D341Med (cell line): ENCODE data around the gene CYP2R1.

Experiments used
- DNase-seq: peaks from one replicate; pipeline ENCODE4 v3.0.0; 2012; ENCODE audit warnings: low spot score

CYP2R1 gene, protein sequence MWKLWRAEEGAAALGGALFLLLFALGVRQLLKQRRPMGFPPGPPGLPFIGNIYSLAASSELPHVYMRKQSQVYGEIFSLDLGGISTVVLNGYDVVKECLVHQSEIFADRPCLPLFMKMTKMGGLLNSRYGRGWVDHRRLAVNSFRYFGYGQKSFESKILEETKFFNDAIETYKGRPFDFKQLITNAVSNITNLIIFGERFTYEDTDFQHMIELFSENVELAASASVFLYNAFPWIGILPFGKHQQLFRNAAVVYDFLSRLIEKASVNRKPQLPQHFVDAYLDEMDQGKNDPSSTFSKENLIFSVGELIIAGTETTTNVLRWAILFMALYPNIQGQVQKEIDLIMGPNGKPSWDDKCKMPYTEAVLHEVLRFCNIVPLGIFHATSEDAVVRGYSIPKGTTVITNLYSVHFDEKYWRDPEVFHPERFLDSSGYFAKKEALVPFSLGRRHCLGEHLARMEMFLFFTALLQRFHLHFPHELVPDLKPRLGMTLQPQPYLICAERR

DNA sequence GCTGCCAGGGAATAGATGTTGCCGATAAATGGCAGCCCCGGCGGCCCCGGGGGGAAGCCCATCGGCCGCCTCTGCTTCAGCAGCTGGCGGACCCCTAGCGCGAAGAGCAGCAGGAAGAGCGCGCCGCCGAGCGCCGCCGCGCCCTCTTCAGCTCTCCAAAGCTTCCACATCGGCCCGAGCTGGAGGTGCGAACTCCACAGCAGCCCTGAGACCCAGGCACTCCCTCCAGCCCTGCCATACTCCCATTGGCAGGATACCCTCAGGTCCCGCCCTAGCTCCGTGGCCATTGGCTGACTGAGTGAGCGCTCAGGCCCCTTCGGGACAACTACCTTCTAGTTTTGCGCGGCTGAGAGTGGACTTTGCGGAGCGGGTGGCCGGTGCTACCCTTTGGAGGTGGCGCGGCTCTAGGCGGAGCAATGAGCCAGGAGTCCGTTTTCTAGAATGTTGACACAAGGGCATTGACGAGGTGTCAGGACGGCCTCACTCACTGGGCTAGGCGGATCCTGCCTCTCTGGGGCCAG lies at the start of gene CYP2R1:
TSS of gene CYP2R1 (minus strand) at position 196 of the 521 bp plus-strand sequence. CDS start at position 170, 26 bp downstream.
- DNase-seq = peak; percentile 96

DNA sequence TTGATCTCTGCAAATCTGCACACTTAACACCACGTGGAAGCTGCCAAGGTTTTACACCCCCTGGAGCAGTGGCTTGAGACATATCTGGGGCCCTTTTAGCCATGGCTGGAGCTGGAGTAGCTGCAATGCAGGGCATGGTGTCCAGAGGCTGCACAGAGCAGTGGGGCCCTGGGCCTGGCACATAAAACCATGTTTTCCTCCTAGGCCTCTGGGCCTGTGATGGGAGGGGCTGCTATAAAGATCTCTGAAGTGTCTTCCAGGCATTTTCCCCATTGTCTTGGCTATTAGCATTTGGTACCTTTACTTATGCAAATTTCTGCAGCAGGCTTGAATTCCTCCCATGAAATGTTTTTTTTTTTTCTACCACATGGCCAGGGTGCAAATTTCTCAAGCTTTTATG lies 46.9 kb upstream of the CYP2R1 start:
- no peak for DNase-seq

DNA sequence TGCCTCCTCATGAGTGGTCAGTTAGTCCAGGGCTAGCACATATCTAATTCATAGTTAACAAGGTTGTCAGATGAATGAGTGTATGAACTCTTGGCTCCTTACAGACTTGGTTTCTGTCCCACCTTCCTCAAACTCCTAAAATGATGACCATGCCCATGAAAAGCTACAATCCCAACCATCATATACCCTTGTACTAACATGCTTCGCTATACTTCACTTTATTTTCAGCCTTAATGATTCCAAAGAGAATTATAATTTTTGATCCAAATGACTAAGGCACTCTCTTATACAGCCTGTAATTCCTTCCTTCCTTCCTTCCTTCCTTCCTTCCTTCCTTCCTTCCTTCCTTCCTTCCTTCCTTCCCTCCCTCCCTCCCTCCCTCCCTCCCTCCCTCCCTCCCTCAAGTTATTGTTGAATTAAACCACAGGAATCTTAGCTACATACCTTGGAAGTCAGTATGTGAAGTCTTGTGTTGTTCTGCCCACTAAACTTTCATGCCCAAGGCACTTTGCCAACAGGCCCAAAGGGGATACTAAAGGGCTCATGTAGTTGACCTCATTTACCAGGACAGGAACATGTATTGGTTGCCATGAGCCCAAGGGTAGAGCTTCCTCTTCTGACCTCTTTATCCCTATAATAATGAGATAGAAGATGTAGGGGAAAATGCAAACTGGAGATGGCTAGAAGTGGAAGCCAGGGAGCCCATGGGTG lies 42.8 kb upstream of the CYP2R1 start:
- no peak for DNase-seq

DNA sequence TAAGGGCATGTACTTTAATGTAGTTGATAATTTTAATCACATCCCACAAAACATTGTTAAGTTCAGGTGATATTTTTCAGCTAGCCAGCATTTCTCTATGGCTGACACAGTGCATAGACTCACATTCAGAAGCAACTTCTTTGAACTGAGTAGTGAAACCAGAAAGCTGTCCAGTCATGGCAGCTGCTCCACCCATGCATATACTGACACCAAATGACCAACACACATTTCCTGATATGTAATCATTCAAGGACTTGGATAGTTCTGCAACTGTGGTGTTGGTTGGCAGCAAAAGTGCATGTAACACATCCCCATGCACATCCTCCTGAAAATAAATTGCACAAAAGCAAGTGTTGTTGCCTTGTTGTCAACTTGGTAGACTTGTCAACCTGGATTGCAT lies 40.4 kb upstream of the CYP2R1 start:
- DNase-seq = no peak

DNA sequence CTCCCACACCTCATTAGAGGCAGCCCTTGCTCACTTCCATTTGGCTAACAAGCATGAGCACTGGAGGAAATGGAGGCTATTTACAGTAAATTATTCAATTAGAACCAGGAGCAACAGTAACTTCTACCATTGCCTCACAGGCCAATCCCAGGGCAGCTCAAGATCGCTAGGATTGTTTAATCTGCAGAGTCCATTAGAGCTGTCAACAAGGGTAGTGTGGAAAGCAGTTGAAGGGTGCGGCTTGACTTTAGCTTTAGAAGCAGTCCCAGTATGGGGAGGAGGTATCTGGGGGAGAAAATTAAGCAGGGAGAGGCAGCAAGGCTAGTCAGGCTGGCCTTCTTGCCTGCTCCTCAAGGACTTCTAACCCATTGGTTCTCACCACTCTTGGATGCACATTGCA lies 38.3 kb upstream of the CYP2R1 start:
- DNase-seq = no peak

DNA sequence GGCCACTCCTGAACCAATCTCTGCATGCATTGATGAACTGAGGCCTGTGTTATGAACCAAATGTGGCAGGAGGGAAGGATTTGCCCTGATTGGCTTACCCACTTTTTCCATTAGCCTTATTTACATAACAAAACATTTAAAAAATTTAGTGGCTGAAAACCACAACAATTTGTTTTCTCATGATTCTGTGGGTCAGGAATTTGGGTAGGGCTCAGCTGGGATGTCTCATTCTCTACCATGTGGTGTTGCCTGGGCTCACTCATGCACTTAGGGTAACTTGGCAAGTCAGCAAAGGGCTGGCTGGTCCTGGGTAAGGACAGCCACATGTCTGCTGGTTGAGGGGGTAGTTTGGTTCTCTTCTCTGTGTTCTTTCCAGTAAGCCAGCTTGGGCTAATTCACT lies 35.1 kb upstream of the CYP2R1 start:
- no peak for DNase-seq

DNA sequence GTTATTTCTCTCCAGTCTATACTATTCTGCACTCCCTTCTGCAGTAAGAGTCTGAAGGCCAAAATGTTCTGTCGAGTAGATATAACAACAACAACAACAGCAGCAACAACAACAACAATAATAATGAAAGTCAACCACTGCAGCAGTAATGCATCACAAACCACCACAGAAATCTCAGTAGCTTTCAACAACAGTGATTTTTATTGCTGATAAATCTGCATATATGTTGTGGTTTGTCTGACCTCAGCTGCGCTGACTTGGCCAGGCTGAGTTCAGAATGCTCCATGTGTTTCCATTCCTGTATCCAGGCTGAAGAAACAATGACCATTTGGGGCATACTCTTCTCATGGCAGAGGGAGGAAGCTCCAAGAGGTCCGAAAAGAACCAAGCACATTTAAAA lies 32.3 kb upstream of the CYP2R1 start:
- DNase-seq = no peak

DNA sequence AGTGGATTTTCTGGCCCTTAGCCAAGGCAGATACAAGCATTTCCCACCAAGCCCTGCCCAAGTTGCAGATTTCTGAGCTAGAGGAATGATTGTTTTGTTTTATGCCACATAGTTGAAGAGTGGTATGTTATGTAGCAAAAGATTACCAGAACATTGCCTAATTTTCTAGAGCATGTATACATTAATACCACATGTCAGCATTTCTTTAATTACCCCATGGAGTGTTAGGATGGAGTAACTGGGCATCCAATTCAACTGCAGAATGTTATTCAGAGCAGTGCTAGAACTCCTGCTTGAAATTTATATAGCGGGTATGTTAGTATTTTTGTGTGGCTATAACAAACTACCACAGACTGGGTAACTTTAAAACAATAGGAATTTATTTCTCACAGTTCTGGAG lies 24.4 kb upstream of the CYP2R1 start:
- DNase-seq = no peak

DNA sequence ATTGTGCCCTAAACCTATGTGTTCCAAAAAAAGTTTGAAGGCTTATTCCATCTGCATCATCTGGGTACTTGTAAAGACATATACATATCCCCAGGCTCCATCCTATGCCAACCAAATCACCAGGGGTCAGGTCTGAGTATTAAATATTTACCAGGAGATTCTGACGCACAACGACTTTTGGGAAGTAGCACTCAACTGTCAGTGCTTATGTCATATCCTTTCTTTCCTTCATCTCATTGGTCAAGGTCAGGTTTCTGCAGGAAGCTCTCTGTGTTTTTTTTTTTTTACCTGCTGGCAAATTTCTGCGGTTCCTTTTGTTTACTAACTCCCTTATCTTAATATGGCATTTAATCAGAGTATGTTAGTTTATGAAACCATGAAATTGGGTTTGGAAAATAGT lies 22.5 kb upstream of the CYP2R1 start:
- DNase-seq = no peak

DNA sequence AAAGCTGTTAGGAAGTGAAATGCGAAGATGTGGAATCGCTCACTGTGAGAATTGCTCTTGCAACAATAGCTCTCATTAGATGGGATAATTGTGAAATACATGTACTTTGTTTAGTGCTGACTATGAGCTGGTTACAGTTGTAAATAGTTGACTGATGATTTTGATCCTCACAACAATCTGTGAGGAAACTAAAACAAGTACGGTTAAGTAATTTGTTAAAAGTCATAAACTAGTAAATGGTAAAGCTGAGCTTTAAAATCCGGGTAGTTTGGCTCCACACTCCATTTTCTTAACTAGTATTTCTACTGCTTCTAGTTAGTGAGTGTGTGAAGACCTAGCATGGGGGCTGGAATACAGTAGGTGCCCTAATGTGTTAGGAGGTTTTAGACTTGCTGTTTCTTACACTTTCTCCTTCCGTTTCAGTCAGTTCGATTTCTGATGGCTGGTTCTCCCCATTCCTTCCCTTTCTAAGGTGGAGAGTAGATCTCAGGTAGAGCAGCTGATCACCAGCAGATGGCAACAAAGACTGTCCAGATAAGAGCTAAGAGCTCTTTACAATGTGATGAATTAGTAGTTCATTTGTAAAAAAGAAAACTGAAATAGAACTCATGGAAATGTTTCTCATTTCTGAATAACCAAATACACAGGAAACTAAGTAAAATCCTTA lies 16.3 kb upstream of the CYP2R1 start:
- peak; percentile 44 for DNase-seq

DNA sequence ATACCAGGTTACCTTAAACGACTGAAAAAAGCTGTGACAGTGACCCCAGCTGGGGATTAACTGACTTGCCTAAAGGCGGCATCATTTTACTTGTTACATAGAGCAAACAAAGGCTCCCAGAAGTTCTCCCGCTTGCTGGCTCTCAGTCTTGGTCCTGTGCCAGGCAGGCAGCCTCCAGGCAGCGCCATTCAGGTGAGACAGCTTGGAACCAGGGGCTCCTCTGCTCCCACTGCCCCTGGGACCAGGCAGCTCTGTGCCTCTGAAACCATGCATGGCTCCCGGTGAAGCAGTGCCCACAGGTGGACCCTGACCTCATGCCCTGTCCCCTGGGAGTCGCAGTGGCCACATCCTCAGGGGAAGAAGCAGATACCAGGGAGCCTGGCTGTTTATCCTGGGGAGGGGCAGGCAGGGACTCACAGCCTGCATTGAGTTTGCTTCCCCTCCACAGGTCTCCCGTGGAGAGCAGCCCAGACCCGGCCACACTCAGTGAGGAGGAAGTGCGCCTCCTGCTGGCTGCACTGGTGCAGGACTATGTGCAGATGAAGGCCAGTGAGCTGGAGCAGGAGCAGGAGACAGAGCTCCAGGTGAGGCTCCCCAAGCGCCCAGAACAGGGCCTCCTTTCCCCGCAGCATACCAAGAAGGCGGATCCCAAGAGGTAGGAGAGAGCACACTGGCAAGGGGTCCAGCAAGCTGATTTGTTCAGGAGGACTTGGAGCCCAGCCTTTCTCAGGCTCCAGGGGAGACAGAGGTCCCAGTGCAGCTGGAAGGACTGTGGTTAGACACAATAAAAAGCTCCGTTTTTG lies 15.6 kb upstream of the CYP2R1 start:
- peak; percentile 58 for DNase-seq

DNA sequence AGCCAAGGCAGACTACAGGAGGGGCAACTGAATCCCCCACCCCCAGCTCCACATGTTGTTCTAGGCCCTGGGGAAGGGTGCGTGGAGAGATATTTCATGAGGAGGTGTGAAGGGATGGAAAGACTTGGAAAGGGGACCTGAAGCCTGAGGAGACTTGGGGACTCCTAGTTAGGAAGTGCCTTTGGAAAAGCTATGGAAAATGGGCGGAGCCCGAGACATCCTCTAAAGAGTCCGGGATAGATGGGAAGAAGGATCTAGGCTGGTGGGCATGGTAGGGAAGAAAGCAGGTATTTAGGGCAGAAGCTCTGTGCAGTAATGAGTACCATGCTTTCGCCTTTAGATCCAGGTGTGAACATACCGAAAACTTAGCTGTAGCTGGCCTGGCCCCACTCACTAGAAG lies 15.0 kb upstream of the CYP2R1 start:
- DNase-seq = no peak

DNA sequence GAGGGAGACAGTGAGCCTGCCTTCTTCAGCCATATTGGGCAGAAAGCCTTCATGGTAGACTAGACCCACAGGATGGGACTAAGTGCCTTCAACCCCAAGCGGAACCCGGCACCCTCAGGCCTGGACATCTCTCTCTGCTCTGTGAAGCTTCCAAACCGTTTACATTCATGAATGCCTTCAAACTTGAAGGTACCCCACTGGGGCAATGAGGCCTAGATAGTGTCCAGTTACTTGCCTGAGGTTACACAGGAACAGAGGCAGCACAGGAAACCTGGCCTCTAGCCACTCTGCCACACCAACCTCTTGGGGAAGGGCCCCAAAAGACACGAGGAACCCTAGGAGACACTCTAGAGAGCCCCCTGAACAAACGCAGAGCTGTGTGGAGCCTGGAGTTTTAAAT lies 14.5 kb upstream of the CYP2R1 start:
- DNase-seq = no peak

DNA sequence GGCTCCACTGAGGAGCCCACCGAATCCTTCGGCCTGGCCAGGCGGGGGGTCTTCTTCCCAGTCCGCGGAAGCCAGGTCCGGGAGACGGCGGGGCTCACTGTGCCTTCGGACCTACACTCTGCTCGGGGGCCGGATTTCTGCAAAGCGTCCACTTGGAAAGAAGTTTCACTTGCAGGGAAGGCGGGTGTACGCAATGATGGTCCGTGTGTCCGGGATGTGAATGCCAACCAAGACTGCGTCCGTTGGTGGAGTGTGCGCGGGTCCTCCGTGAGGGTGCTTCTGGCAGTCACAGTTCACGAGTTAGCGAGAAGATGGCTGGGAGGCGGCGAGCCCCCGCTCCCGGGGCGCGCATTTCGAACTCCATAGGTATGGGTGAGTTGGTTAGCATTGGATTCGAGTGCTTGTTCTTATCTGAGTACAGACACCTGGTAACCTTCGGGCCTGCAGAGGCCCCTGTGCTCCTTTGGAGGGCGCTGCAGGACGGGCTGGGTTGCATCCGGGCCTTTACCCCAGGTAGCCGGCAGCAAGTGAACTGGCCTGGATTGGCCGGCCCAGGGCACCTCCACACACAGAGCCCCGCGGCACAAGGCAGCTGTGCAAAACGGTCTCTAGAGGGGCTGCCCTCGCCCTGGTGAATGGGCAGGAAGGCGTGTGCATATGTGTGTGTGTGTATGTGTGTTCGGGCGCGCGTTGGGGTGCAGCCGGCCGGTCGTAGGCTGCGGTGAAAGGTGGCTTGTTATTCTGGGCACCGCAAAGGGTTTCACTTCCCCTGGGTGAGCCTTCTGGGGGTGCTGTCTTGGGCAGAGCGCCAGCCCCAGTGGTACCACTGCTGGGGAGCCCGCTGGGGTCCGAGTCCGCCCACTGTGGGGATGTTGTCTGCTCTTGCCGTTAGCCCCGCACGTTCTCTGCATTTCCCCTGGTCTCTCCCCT lies 13.3 kb upstream of the CYP2R1 start:
- no peak for DNase-seq

DNA sequence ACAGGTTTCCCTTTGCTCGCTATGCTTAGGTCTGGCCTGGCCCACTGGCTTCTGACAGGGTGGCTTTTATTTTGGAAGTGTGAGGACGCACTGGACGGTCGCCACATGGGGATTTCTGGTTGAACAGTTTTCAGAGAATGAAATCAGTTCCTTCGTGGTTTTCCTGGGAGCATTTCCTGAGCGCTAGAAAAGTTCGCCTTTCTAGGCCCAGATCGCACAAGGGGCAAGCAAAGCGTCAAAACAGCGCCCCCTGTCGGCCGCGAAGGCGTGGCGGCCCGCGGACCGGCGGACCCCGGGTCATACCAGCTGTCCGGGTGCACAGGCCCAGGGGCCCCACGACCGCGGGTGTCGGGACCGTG lies 12.7 kb upstream of the CYP2R1 start:
- DNase-seq = peak; percentile 73

DNA sequence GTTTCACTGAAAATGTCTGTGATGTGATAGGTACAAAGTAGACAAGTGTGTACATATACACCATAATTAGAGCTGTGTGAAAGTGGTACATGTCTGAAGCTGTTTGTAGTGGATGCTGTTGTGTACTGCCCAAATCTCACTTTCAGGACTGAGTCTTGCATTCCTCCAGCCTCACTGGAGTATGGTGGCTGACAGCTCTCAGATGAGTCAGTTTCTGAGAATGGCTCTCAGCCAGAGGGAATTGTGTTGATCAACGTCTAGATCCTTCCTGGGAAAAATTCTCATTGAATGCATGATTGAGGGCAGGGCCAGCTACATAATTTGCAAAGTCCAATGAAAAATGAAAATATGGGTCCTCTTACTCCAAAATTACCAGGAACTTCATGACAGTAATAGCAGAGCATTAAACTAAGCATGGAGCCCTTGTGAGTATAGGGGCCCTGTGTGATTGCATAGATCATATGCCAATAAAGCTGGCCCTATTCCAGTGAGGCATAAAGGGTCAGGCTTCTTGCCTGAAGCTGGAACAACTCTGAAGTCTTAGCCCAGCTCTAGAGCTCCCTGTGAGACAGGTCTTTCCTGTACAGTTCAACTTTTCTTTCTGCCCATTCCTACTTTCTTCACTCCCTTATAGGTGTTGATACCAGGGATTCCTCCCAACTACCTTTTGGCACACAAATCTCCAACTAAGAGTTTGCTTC lies 10.8 kb upstream of the CYP2R1 start:
- no peak for DNase-seq

DNA sequence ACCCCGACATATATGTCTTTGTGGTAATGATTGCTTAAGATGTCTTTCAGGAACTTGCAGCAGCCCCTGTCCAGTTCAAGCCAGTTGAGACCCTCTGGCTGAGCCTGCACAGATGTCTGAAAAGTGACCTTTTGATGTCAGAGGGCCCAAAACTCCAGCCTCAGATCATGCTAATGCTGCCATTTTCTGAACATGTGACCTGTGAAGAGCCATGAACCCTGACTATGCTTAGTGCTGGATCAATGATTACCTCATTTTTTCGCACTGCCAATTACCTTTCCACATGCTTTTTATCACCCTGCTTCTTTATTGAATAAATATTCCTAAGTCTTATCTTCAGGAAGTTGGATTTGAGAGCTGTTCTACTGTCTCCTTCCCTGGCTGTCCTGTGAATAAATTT lies 6.9 kb upstream of the CYP2R1 start:
- DNase-seq = no peak

DNA sequence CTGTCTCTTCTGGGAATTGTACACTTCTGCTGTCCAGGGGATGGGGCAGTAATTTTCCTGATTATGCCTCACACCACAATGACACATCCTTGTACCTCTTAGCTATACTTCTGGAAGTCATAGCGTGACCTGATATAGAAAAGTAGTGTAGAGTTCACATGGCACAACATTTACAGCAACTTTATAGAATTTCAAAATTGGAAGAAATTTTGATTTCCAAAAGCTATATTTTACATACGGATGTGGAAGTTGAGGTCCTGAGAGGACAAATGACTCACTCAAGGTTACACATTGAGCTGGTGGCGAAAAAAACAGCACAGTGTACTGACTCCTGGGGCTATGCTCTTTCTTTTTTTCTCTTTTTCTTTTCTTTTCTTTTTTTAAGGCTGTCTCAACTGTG lies 6.3 kb upstream of the CYP2R1 start:
- DNase-seq = no peak

DNA sequence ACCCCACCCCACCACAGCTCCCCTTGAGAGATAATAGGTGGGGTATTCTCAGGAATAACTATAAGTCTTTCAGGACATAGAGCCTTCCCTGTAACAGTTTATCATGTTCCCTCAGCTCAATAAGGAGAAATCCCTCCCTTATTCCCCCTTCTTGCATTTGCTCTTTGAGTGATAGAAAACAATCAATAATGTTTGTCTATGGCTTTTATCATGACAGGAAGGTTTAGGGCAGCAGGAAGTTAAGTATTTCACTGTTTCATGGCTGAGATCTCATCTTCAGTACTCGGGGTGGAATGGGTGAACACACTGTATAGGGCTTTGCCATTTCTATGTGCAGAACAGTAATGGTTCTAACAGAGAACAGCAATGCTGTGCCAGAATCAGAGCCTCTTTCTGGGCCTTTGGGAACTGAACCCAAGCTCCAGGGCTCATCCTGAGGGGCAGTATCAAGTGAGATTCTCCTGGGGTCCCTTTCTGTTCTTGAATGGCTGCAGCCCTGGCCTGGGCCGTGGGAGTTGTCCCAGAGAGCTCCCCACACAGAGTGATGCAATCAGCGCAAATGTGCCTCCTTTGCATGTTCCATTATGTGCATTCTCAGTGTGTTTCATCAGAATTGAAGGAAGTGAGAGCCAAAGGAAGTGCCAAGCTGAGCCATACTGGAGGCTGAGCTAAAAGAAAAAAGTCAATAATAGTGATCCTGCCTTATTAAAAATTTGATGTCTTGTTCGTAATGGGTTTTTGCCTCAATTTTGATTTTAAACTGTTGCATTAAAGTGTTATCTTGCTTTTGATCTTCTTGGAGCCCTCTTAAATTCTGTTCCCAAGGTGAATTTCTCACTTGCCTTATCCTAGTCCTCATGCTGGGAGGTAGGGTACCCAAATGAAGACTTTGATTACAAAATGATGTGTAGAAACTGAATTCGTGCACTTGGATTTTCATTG lies 2.9 kb upstream of the CYP2R1 start:
- no peak for DNase-seq
